Activated naive CD8-positive, alpha-beta T cell treated with anti-CD3 and anti-CD28 coated beads, Interleukin-2, amount 50 U/mL, for 16 hours (primary cell): ENCODE data around the gene HMOX1.
"Not testable (repeated sequence)": the region's sequence is repeated elsewhere in the genome, so short reads cannot be mapped to it uniquely, and the experiment has no call there.

Experiments
- DNase-seq: peaks from one replicate; pipeline ENCODE4 v3.0.0-alpha.2; 2020; ENCODE audit warnings: low read depth, low spot score

HMOX1 gene

GRCh38 chr22:35432228-35432905 lies 51.5 kb downstream of the HMOX1 start:
- DNase-seq: no peak

GRCh38 chr22:35434061-35434710 lies 53.3 kb downstream of the HMOX1 start:
- no peak for DNase-seq

- no peak for DNase-seq
These were observed 54.4 kb downstream of the HMOX1 start for GRCh38 chr22:35435201-35435740.

GRCh38 chr22:35436421-35436820 lies 55.5 kb downstream of the HMOX1 start:
- no peak for DNase-seq

- DNase-seq: no peak
These were observed 56.2 kb downstream of the HMOX1 start for GRCh38 chr22:35437049-35437448.

- DNase-seq: not testable (repeated sequence)
These were observed 57.9 kb downstream of the HMOX1 start for GRCh38 chr22:35438673-35439364.

- DNase-seq: no peak
These were observed 58.4 kb downstream of the HMOX1 start for GRCh38 chr22:35439365-35439717.

GRCh38 chr22:35440129-35440528 lies 59.2 kb downstream of the HMOX1 start:
- no peak for DNase-seq

- no peak for DNase-seq
These were observed 60.7 kb downstream of the HMOX1 start for GRCh38 chr22:35441489-35442100.

- no peak for DNase-seq
These were observed 61.6 kb downstream of the HMOX1 start for GRCh38 chr22:35442471-35442870.

- no peak for DNase-seq
These were observed 62.4 kb downstream of the HMOX1 start for GRCh38 chr22:35443338-35443737.
